Nephron (organoid): ENCODE measurements around the gene KLHL1.
A peak's percentile ranks its signal among the peaks of the same experiment; 100 is the strongest.

Experiments used
- H3K27ac Mint-ChIP-seq, 3 experiments: 2 replicates each; pipeline ENCODE4 v1.8.0; 2020; ENCODE audit warnings: mixed read lengths in 3 of 3, mild to moderate bottlenecking in 2 of 3, moderate library complexity in 1 of 3
- H3K27me3 Mint-ChIP-seq: 2 replicates; pipeline ENCODE4 v1.8.0; 2021; ENCODE audit warnings: low read depth, mild to moderate bottlenecking, moderate library complexity, mixed read lengths
- H3K36me3 Mint-ChIP-seq: 2 replicates; pipeline ENCODE4 v1.8.0; 2020; ENCODE audit warnings: low read depth, mixed read lengths
- H3K4me1 Mint-ChIP-seq: 2 replicates; pipeline ENCODE4 v1.8.0; 2020; ENCODE audit warnings: mixed read lengths
- H3K4me3 Mint-ChIP-seq, 3 experiments: 2 replicates each; pipeline ENCODE4 v1.8.0; 2020; ENCODE audit warnings: mild to moderate bottlenecking in 3 of 3, mixed read lengths in 3 of 3, moderate library complexity in 2 of 3
- H3K9me3 Mint-ChIP-seq: 2 replicates; pipeline ENCODE4 v1.8.0; 2020; ENCODE audit warnings: mixed read lengths
- TF ChIP-seq, protein P1 (sequence below), 3 experiments: fragments of 200-600 bp; sonication (generic); IDR thresholded peaks; one replicate each; pipeline ENCODE4 v1.5.0; 2021; ENCODE audit warnings: antibody characterized with exemption in 3 of 3; ENCODE audit not compliant: unreplicated experiment in 3 of 3

The KLHL1 gene

DNA sequence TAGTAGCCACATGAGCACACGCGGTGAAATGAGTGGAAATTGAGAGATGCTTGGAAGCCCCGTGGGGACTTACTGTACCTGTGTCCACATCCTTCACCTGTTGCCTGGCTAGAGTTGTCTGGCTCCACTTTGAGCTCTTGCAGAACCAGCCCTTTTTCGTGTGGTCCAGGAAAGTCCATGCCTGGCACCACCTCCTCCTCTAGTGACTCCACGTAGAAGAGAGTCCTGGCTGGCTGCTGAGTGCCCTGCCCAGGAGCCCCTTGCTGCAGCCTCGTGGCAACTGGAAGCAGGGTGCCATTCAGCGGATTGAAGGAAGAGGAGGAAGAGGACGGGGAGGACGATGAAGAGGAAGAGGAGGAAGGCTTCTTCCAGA lies 1.1 kb downstream of the KLHL1 start:
- Mint-ChIP-seq H3K9me3 (no peaks in the 10 kb centered on the region), H3K36me3 (no peaks in the 10 kb centered on the region), H3K27me3 (peaks cover 35% of the 10 kb centered on the region), H3K4me1 (no peaks in the 10 kb centered on the region), H3K4me3 (peak overlapping the region; percentile 83 to 86 (median 85)), H3K27ac (no peak overlapping the region)
- TF ChIP-seq, protein P1, sequence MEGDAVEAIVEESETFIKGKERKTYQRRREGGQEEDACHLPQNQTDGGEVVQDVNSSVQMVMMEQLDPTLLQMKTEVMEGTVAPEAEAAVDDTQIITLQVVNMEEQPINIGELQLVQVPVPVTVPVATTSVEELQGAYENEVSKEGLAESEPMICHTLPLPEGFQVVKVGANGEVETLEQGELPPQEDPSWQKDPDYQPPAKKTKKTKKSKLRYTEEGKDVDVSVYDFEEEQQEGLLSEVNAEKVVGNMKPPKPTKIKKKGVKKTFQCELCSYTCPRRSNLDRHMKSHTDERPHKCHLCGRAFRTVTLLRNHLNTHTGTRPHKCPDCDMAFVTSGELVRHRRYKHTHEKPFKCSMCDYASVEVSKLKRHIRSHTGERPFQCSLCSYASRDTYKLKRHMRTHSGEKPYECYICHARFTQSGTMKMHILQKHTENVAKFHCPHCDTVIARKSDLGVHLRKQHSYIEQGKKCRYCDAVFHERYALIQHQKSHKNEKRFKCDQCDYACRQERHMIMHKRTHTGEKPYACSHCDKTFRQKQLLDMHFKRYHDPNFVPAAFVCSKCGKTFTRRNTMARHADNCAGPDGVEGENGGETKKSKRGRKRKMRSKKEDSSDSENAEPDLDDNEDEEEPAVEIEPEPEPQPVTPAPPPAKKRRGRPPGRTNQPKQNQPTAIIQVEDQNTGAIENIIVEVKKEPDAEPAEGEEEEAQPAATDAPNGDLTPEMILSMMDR (IDR thresholded peaks at IDR 0.05; ENCODE audit: unreplicated experiment in 3 of 3) = no peak

DNA sequence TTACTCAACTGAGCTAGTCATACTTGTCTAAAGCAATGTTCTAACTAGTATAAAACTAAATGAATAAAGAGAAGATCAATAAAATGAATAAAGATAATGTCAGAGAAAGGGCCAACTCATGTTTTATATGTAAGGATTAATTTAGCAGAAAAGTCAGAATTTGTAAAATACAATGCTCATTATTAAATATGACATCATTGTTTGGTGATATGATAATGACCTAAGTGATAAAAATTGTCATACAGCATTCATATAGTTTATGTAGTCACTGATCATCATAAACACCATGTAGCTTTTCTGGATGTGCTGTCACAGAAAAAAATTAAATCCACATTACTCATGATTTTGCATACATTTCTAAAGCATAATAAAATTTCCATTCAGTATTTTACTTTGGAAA lies 3.8 kb downstream of the KLHL1 start:
- Mint-ChIP-seq H3K4me3 (no peak overlapping the region), H3K4me1 (no peaks in the 10 kb centered on the region), H3K27ac (no peak overlapping the region), H3K36me3 (no peaks in the 10 kb centered on the region), H3K9me3 (no peaks in the 10 kb centered on the region), H3K27me3 (peaks cover 35% of the 10 kb centered on the region)
- TF ChIP-seq, protein P1 (IDR thresholded peaks at IDR 0.05; ENCODE audit: unreplicated experiment in 3 of 3) = no peak

DNA sequence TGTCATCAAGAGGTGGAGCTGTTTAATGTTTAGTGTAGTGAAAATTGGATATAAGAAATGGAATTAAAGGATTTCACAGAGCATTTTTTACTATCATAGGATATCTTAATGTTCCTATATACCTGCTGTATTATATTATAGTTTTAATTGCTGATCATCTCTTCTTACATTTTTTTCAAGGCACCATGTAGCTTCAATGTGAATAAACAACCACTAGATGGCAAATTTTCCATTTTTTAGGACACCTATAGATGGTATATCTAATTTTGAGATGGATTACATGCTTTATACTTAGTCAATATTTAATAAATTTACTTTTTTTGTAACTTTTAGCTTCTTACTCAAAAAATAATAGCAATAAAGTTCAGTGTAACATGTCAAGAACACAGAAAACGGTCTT lies 9.6 kb downstream of the KLHL1 start:
- Mint-ChIP-seq H3K27me3 (no peaks in the 10 kb centered on the region), H3K36me3 (no peaks in the 10 kb centered on the region), H3K4me1 (no peaks in the 10 kb centered on the region), H3K9me3 (no peaks in the 10 kb centered on the region), H3K4me3 (no peak overlapping the region), H3K27ac (no peak overlapping the region)
- TF ChIP-seq, protein P1 (IDR thresholded peaks at IDR 0.05; ENCODE audit: unreplicated experiment in 3 of 3) = peak; percentile 44 to 64 (median 46)

DNA sequence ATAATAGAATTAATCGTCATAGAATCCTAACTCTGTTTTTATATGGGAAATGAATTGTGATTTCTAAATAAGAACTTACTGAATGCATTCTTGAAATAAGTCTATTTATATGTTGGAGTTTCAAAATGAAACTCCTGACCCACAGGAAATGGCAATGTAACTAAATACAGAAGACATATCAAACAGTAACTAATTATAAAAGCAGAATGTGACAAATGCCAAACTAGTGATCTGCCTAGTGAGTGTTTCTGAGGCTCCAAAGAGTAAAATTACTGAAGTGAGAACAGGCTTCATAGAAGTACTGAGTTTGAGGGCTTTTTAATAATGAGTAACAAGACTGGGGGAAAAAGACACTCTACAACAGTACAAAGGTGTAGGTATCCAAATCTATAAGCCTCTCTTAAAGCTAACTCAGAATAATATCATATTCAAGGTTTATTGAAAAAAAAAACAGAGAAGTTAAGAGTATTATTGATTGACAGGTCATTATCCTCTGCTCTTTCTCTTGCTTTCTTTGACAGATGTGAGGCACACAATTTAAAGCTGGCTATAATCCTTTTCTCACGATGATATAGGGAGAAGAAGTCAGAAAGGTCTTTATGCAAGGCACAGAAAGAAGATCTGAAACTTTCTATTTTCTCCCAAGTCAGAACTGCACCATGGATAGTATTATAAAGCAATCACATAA lies 18.1 kb downstream of the KLHL1 start:
- Mint-ChIP-seq H3K27me3 (no peaks in the 10 kb centered on the region), H3K27ac (peak overlapping the region; percentile 68 to 96 (median 80)), H3K4me3 (no peak overlapping the region), H3K9me3 (no peaks in the 10 kb centered on the region), H3K4me1 (peaks cover 7% of the 10 kb centered on the region), H3K36me3 (no peaks in the 10 kb centered on the region)
- TF ChIP-seq, protein P1 (IDR thresholded peaks at IDR 0.05; ENCODE audit: unreplicated experiment in 3 of 3) = no peak

DNA sequence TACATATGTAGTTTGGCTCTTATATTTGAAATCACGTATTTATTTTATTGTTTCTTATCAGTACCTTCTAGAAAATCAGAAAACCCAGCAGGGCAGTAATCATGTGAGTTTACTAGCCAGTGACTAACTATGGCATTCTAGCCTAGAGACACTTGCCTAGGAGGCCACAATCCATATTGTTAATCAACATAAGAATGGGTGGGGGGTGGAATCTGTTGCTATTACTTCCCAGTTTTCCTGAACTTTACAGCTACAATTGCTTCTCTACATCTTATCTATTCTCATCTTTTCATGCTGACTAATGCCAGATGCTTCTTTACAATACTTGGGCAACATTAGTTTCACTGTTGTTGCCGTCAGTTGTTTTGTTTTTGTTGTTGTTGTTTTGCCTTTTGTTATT lies 19.3 kb downstream of the KLHL1 start:
- H3K36me3 Mint-ChIP-seq = no peaks in the 10 kb centered on the region
- H3K9me3 Mint-ChIP-seq = no peaks in the 10 kb centered on the region
- peaks cover 7% of the 10 kb centered on the region for H3K4me1 Mint-ChIP-seq
- H3K27me3 Mint-ChIP-seq = no peaks in the 10 kb centered on the region
- H3K27ac Mint-ChIP-seq = peak overlapping the region; percentile 23 to 77 (median 57)
- H3K4me3 Mint-ChIP-seq = no peak overlapping the region
- TF ChIP-seq, protein P1 (IDR thresholded peaks at IDR 0.05; ENCODE audit: unreplicated experiment in 3 of 3) = no peak

DNA sequence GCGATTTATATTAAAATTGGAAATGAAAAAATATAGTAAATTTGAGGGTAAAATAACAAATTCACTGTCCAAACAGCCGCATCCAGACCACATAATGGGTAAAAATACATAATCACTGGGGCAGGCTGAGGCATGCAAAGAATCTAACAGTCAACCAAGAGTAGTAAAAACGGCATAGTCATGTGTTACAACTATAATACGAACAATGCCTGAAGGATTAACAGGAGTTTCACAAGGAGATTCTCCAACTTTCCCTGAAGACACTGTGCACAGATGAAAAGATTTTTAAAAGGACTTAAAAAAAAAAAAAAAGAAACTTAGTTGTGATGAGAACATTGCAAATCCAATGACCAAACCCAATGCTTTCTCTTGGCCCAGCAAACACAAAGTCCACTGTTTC lies 21.0 kb downstream of the KLHL1 start:
- TF ChIP-seq, protein P1 (IDR thresholded peaks at IDR 0.05; ENCODE audit: unreplicated experiment in 3 of 3) = no peak
- Mint-ChIP-seq H3K4me3 (no peak overlapping the region), H3K9me3 (no peaks in the 10 kb centered on the region), H3K27me3 (no peaks in the 10 kb centered on the region), H3K4me1 (peaks cover 7% of the 10 kb centered on the region), H3K27ac (no peak overlapping the region), H3K36me3 (no peaks in the 10 kb centered on the region)
